WTC11 (cell line): Measurements from ENCODE around the gene AGAP3.

Experiments used
- ETV6 ChIP-seq: sonication (generic); formaldehyde crosslinking; IDR thresholded peaks from 2 replicates; pipeline ENCODE4 v1.8.1; 2022; ENCODE audit warnings: mild to moderate bottlenecking, missing genetic modification reagents
- SP1 ChIP-seq: sonication (generic); formaldehyde crosslinking; conservative IDR thresholded peaks from 2 replicates; pipeline ENCODE4 v1.8.1; 2022; ENCODE audit warnings: missing genetic modification reagents
- TF ChIP-seq, protein P1 (sequence below): fragments of 200-600 bp; IDR thresholded peaks from 2 replicates; pipeline ENCODE4 v1.8.0; 2022; ENCODE audit warnings: antibody characterized with exemption

GRCh38 chr7:151070574-151070960, 15.7 kb upstream of the AGAP3 start:
- TF ChIP-seq ETV6 (CRISPR knock-in tag) (no peak), SP1 (no peak)
- TF ChIP-seq, protein P1, sequence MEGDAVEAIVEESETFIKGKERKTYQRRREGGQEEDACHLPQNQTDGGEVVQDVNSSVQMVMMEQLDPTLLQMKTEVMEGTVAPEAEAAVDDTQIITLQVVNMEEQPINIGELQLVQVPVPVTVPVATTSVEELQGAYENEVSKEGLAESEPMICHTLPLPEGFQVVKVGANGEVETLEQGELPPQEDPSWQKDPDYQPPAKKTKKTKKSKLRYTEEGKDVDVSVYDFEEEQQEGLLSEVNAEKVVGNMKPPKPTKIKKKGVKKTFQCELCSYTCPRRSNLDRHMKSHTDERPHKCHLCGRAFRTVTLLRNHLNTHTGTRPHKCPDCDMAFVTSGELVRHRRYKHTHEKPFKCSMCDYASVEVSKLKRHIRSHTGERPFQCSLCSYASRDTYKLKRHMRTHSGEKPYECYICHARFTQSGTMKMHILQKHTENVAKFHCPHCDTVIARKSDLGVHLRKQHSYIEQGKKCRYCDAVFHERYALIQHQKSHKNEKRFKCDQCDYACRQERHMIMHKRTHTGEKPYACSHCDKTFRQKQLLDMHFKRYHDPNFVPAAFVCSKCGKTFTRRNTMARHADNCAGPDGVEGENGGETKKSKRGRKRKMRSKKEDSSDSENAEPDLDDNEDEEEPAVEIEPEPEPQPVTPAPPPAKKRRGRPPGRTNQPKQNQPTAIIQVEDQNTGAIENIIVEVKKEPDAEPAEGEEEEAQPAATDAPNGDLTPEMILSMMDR = no peak
